ENCODE data around the gene FTO. TPM values are rescaled to one million over a fixed set of nuclear protein-coding genes. Genes with fewer than 3 reads are reported as not detected.
"Not testable (repeated sequence)": the region's sequence is repeated elsewhere in the genome, so short reads cannot be mapped to it uniquely, and the experiment has no call there.

FTO gene
- total and polyA plus RNA-seq, 12 donors, result 17.8 to 310 (median 156) TPM

- H3K27ac ChIP-seq, result no peak overlapping the region
- no peak for DNase-seq
- no peaks in the 10 kb centered on the region for H3K27me3 ChIP-seq
- TF ChIP-seq POLR2A (IDR thresholded peaks at IDR 0.05), result no peak
- TF ChIP-seq CTCF (IDR thresholded peaks at IDR 0.05), result no peak
- H3K9me3 ChIP-seq (replicated peaks in 1 of 3), result no peaks in the 10 kb centered on the region
- WGBS, 4 donors, result 83 to 93% (median 87%) methylated on average over 3 of the region's 3 CpGs
- intact Hi-C loops (cut with DNase I), result no loop called here
- H3K4me1 ChIP-seq (replicated peaks in 1 of 2), result peaks cover 0 to 4% of the 10 kb centered on the region in 2 donors
- H3K4me3 ChIP-seq, result no peak overlapping the region
- H3K36me3 ChIP-seq (replicated peaks in 1 of 2), result no peaks in the 10 kb centered on the region
Measured at GRCh38 chr16:53844804-53845203, 140.8 kb downstream of the FTO start.

GRCh38 chr16:53846549-53846948 lies 142.6 kb downstream of the FTO start:
- H3K4me3 ChIP-seq; H3K27me3 ChIP-seq; intact Hi-C loops (cut with DNase I); H3K27ac ChIP-seq; DNase-seq; H3K9me3 ChIP-seq (replicated peaks in 1 of 3); H3K4me1 ChIP-seq (replicated peaks in 1 of 2); H3K36me3 ChIP-seq (replicated peaks in 1 of 2): not testable (repeated sequence)
- 78 to 90% (median 82%) methylated on average over 5 of the region's 5 CpGs for WGBS, 4 donors

- no peaks in the 10 kb centered on the region for H3K36me3 ChIP-seq (replicated peaks in 1 of 2)
- TF ChIP-seq POLR2A (IDR thresholded peaks at IDR 0.05) (no peak), CTCF (IDR thresholded peaks at IDR 0.05) (no peak)
- no peak overlapping the region for H3K4me3 ChIP-seq
- no peak for DNase-seq
- WGBS, 4 donors, result 59 to 91% (median 82%) methylated on average over 6 of the region's 6 CpGs
- intact Hi-C loops (cut with DNase I), result no loop called here
- no peaks in the 10 kb centered on the region for H3K9me3 ChIP-seq (replicated peaks in 1 of 3)
- H3K27ac ChIP-seq, result no peak overlapping the region
- H3K4me1 ChIP-seq (replicated peaks in 1 of 2), result peaks cover 0 to 9% of the 10 kb centered on the region in 2 donors
- no peaks in the 10 kb centered on the region for H3K27me3 ChIP-seq
Measured at GRCh38 chr16:53846971-53847370, 143.0 kb downstream of the FTO start.

- Histone ChIP-seq H3K4me1 (replicated peaks in 1 of 2) (peaks cover 0 to 9% of the 10 kb centered on the region in 2 donors), H3K27me3 (no peaks in the 10 kb centered on the region), H3K36me3 (replicated peaks in 1 of 2) (no peaks in the 10 kb centered on the region), H3K27ac (no peak overlapping the region), H3K4me3 (no peak overlapping the region), H3K9me3 (replicated peaks in 1 of 3) (no peaks in the 10 kb centered on the region)
- TF ChIP-seq CTCF (IDR thresholded peaks at IDR 0.05) (no peak), POLR2A (IDR thresholded peaks at IDR 0.05) (no peak)
- intact Hi-C loops (cut with DNase I), result no loop called here
- no peak for DNase-seq
- WGBS, 4 donors, result 64 to 68% (median 67%) methylated on average over 3 of the region's 3 CpGs
Measured at GRCh38 chr16:53848277-53848942, 144.5 kb downstream of the FTO start.

- Histone ChIP-seq H3K36me3 (replicated peaks in 1 of 2) (no peaks in the 10 kb centered on the region), H3K4me1 (replicated peaks in 1 of 2) (peaks cover 0 to 9% of the 10 kb centered on the region in 2 donors), H3K9me3 (replicated peaks in 1 of 3) (no peaks in the 10 kb centered on the region), H3K27me3 (no peaks in the 10 kb centered on the region), H3K4me3 (no peak overlapping the region), H3K27ac (no peak overlapping the region)
- TF ChIP-seq CTCF (IDR thresholded peaks at IDR 0.05), result no peak
- no peak for TF ChIP-seq POLR2A (IDR thresholded peaks at IDR 0.05)
- no peak for DNase-seq
- WGBS, 4 donors, result 96 to 98% (median 97%) methylated on average over 1 of the region's 1 CpG
- intact Hi-C loops (cut with DNase I), result no loop called here
Measured at GRCh38 chr16:53848950-53849349, 145.0 kb downstream of the FTO start.

Measured in adrenal gland (tissue), 12 donors.